HEK293 (cell line): Measurements from ENCODE around the gene BAZ2B.

Experiments used
- HIC1 ChIP-seq: fragments of 450-650 bp; formaldehyde crosslinking; IDR thresholded peaks from 2 replicates; pipeline ENCODE4 v1.5.1; 2016; ENCODE audit warnings: missing biosample characterization, missing genetic modification characterization
- HOXA7 ChIP-seq: sonication (generic); formaldehyde crosslinking; IDR thresholded peaks from 2 replicates; pipeline ENCODE4 v1.8.1; 2022; ENCODE audit warnings: missing genetic modification reagents, borderline replicate concordance
- KLF7 ChIP-seq: fragments of 450-650 bp; formaldehyde crosslinking; IDR thresholded peaks from 2 replicates; pipeline ENCODE4 v1.5.1; 2016; ENCODE audit warnings: missing biosample characterization, missing genetic modification characterization, borderline replicate concordance
- KLF9 ChIP-seq: fragments of 450-650 bp; formaldehyde crosslinking; IDR thresholded peaks from 2 replicates; pipeline ENCODE4 v1.5.1; 2016; ENCODE audit warnings: missing biosample characterization, missing genetic modification characterization, low read depth
- REPIN1 ChIP-seq: fragments of 450-650 bp; formaldehyde crosslinking; IDR thresholded peaks from 2 replicates; pipeline ENCODE4 v1.5.1; 2017; ENCODE audit warnings: missing biosample characterization, missing genetic modification characterization, low read depth
- SP7 ChIP-seq: fragments of 450-650 bp; formaldehyde crosslinking; IDR thresholded peaks from 2 replicates; pipeline ENCODE4 v1.5.1; 2016; ENCODE audit warnings: missing biosample characterization, missing genetic modification characterization
- ZFHX2 ChIP-seq: fragments of 450-650 bp; formaldehyde crosslinking; conservative IDR thresholded peaks from 2 replicates; pipeline ENCODE4 v1.5.1; 2016; ENCODE audit warnings: missing biosample characterization, missing genetic modification characterization
- ZNF146 ChIP-seq: fragments of 450-650 bp; formaldehyde crosslinking; IDR thresholded peaks from 2 replicates; pipeline ENCODE4 v1.5.1; 2016; ENCODE audit warnings: missing biosample characterization, missing genetic modification characterization
- ZNF16 ChIP-seq: fragments of 450-650 bp; formaldehyde crosslinking; IDR thresholded peaks from 2 replicates; pipeline ENCODE4 v1.5.1; 2016; ENCODE audit warnings: low read depth, missing biosample characterization, missing genetic modification characterization
- ZNF175 ChIP-seq: fragments of 450-650 bp; formaldehyde crosslinking; IDR thresholded peaks from 2 replicates; pipeline ENCODE4 v1.5.1; 2016; ENCODE audit warnings: missing biosample characterization, missing genetic modification characterization
- ZNF24 ChIP-seq: fragments of 450-650 bp; formaldehyde crosslinking; IDR thresholded peaks from 2 replicates; pipeline ENCODE4 v1.5.1; 2016; ENCODE audit warnings: missing biosample characterization, missing genetic modification characterization
- ZNF292 ChIP-seq: fragments of 450-650 bp; formaldehyde crosslinking; IDR thresholded peaks from 2 replicates; pipeline ENCODE4 v1.5.1; 2016; ENCODE audit warnings: low read depth, missing biosample characterization, missing genetic modification characterization, borderline replicate concordance
- ZNF350 ChIP-seq: fragments of 450-650 bp; formaldehyde crosslinking; IDR thresholded peaks from 2 replicates; pipeline ENCODE4 v1.5.0; 2017; ENCODE audit warnings: missing biosample characterization, mild to moderate bottlenecking, missing genetic modification characterization
- ZNF354C ChIP-seq: fragments of 450-650 bp; formaldehyde crosslinking; IDR thresholded peaks from 2 replicates; pipeline ENCODE4 v1.5.1; 2016; ENCODE audit warnings: missing biosample characterization, missing genetic modification characterization, low read depth, borderline replicate concordance
- ZNF37A ChIP-seq: fragments of 450-650 bp; IDR thresholded peaks from 2 replicates; pipeline ENCODE4 v1.5.1; 2018; ENCODE audit warnings: missing biosample characterization, missing genetic modification characterization
- ZNF433 ChIP-seq: fragments of 450-650 bp; formaldehyde crosslinking; IDR thresholded peaks from 2 replicates; pipeline ENCODE4 v1.5.1; 2016; ENCODE audit warnings: missing biosample characterization, missing genetic modification characterization, low read depth
- ZNF560 ChIP-seq: fragments of 450-650 bp; formaldehyde crosslinking; IDR thresholded peaks from 2 replicates; pipeline ENCODE4 v1.5.1; 2017; ENCODE audit warnings: missing biosample characterization, missing genetic modification characterization, borderline replicate concordance
- ZNF571 ChIP-seq: fragments of 450-650 bp; formaldehyde crosslinking; IDR thresholded peaks from 2 replicates; pipeline ENCODE4 v1.5.0; 2017; ENCODE audit warnings: missing biosample characterization, missing genetic modification characterization
- ZNF621 ChIP-seq: fragments of 450-650 bp; formaldehyde crosslinking; IDR thresholded peaks from 2 replicates; pipeline ENCODE4 v1.5.1; 2017; ENCODE audit warnings: missing biosample characterization, missing genetic modification characterization
- ZNF624 ChIP-seq: fragments of 450-650 bp; formaldehyde crosslinking; IDR thresholded peaks from 2 replicates; pipeline ENCODE4 v1.5.1; 2017; ENCODE audit warnings: missing biosample characterization, missing genetic modification characterization
- ZNF658 ChIP-seq: fragments of 450-650 bp; formaldehyde crosslinking; IDR thresholded peaks from 2 replicates; pipeline ENCODE4; 2016; ENCODE audit warnings: missing biosample characterization, missing genetic modification characterization
- ZNF792 ChIP-seq: fragments of 450-650 bp; formaldehyde crosslinking; IDR thresholded peaks from 2 replicates; pipeline ENCODE4 v1.5.1; 2016; ENCODE audit warnings: missing biosample characterization, missing genetic modification characterization
- ZSCAN18 ChIP-seq: fragments of 450-650 bp; formaldehyde crosslinking; IDR thresholded peaks from 2 replicates; pipeline ENCODE4 v1.5.1; 2016; ENCODE audit warnings: missing biosample characterization, missing genetic modification characterization
- ZSCAN5A ChIP-seq: fragments of 450-650 bp; formaldehyde crosslinking; IDR thresholded peaks from 2 replicates; pipeline ENCODE4 v1.5.1; 2016; ENCODE audit warnings: missing biosample characterization, missing genetic modification characterization
- TF ChIP-seq, protein P1 (sequence below): fragments of 450-650 bp; formaldehyde crosslinking; IDR thresholded peaks from 2 replicates; pipeline ENCODE4 v1.5.1; 2017; ENCODE audit warnings: missing biosample characterization, missing genetic modification characterization
- TF ChIP-seq, protein P2 (sequence below): fragments of 450-650 bp; formaldehyde crosslinking; IDR thresholded peaks from 2 replicates; pipeline ENCODE4 v1.5.1; 2016; ENCODE audit warnings: missing biosample characterization, missing genetic modification characterization
- TF ChIP-seq, protein P3 (sequence below): fragments of 450-650 bp; formaldehyde crosslinking; IDR thresholded peaks from 2 replicates; pipeline ENCODE4 v1.5.1; 2017; ENCODE audit warnings: missing biosample characterization, missing genetic modification characterization
- TF ChIP-seq, protein P4 (sequence below): fragments of 450-650 bp; IDR thresholded peaks from 2 replicates; pipeline ENCODE4 v1.5.1; 2018; ENCODE audit warnings: missing biosample characterization, missing genetic modification characterization

The BAZ2B gene

DNA sequence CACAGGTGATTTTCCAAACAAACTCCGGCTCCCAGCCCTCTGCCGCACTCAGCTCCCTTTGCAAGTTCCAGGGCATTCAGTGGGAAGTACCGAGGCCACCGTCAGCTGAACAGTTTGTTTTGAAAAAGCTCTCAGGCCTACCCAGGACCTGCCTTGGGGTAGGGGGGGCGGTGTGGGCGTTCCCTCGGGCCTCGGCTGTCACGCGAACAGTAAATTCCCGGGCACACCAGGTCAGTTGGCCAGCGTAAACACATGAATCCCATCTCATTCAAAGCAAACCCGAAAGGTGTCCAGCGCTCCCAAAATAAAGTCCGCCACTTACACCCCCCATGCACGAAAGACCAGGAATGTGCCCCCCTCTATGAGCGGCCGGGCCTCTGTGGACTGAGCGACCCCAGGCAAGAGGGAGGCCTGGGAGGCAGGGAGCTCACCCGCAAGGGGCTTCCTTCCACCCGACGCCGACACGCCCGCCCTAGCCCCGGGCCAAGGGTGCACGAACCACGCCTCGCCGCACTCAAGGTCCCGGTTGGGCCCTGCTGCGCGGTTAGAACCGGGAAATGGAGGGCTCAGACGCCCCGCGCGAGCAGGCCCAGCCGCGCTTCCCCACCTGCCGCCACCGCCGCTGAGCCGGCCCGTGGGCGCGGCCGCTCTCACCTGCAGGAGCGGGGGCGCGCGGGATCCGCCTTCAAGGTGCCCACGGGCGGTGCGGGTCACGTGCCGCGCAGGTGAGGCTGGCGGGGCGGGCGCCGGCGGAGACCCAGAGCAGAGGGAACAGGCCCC is 330.2 kb downstream of the BAZ2B start, which contains the start of gene WDSUB1 (continued):
- no peak for TF ChIP-seq ZNF354C
- TF ChIP-seq ZNF621 (tag by site-specific recombination), result no peak
- no peak for TF ChIP-seq ZNF624
- no peak for TF ChIP-seq ZNF433 (tag by site-specific recombination)
- TF ChIP-seq HOXA7, result no peak
- no peak for TF ChIP-seq ZSCAN18 (tag by site-specific recombination)
- no peak for TF ChIP-seq ZNF146 (tag by site-specific recombination)
- TF ChIP-seq ZNF24, result no peak
- no peak for TF ChIP-seq ZNF658 (tag by site-specific recombination)
- TF ChIP-seq ZNF571, result no peak
- TF ChIP-seq, protein P1, sequence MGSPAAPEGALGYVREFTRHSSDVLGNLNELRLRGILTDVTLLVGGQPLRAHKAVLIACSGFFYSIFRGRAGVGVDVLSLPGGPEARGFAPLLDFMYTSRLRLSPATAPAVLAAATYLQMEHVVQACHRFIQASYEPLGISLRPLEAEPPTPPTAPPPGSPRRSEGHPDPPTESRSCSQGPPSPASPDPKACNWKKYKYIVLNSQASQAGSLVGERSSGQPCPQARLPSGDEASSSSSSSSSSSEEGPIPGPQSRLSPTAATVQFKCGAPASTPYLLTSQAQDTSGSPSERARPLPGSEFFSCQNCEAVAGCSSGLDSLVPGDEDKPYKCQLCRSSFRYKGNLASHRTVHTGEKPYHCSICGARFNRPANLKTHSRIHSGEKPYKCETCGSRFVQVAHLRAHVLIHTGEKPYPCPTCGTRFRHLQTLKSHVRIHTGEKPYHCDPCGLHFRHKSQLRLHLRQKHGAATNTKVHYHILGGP (tag by site-specific recombination), result no peak
- TF ChIP-seq ZFHX2 (tag by site-specific recombination), result peak; percentile 59
- peak; percentile 74; the same call in 1 of the 2 replicates for TF ChIP-seq KLF9 (tag by site-specific recombination)
- TF ChIP-seq SP7, result peak; percentile 68
- TF ChIP-seq, protein P2, sequence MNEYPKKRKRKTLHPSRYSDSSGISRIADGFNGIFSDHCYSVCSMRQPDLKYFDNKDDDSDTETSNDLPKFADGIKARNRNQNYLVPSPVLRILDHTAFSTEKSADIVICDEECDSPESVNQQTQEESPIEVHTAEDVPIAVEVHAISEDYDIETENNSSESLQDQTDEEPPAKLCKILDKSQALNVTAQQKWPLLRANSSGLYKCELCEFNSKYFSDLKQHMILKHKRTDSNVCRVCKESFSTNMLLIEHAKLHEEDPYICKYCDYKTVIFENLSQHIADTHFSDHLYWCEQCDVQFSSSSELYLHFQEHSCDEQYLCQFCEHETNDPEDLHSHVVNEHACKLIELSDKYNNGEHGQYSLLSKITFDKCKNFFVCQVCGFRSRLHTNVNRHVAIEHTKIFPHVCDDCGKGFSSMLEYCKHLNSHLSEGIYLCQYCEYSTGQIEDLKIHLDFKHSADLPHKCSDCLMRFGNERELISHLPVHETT (tag by site-specific recombination), result no peak
- no peak for TF ChIP-seq ZNF37A (tag by site-specific recombination)
- TF ChIP-seq, protein P3, sequence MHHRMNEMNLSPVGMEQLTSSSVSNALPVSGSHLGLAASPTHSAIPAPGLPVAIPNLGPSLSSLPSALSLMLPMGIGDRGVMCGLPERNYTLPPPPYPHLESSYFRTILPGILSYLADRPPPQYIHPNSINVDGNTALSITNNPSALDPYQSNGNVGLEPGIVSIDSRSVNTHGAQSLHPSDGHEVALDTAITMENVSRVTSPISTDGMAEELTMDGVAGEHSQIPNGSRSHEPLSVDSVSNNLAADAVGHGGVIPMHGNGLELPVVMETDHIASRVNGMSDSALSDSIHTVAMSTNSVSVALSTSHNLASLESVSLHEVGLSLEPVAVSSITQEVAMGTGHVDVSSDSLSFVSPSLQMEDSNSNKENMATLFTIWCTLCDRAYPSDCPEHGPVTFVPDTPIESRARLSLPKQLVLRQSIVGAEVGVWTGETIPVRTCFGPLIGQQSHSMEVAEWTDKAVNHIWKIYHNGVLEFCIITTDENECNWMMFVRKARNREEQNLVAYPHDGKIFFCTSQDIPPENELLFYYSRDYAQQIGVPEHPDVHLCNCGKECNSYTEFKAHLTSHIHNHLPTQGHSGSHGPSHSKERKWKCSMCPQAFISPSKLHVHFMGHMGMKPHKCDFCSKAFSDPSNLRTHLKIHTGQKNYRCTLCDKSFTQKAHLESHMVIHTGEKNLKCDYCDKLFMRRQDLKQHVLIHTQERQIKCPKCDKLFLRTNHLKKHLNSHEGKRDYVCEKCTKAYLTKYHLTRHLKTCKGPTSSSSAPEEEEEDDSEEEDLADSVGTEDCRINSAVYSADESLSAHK (tag by site-specific recombination), result peak; percentile 13; the same call in 1 of the 2 replicates
- TF ChIP-seq, protein P4, sequence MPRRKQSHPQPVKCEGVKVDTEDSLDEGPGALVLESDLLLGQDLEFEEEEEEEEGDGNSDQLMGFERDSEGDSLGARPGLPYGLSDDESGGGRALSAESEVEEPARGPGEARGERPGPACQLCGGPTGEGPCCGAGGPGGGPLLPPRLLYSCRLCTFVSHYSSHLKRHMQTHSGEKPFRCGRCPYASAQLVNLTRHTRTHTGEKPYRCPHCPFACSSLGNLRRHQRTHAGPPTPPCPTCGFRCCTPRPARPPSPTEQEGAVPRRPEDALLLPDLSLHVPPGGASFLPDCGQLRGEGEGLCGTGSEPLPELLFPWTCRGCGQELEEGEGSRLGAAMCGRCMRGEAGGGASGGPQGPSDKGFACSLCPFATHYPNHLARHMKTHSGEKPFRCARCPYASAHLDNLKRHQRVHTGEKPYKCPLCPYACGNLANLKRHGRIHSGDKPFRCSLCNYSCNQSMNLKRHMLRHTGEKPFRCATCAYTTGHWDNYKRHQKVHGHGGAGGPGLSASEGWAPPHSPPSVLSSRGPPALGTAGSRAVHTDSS, result no peak
- no peak for TF ChIP-seq ZNF16
- no peak for TF ChIP-seq ZSCAN5A (tag by site-specific recombination)
- TF ChIP-seq ZNF560 (tag by site-specific recombination), result no peak
- TF ChIP-seq KLF7 (tag by site-specific recombination), result peak; percentile 33; the same call in 1 of the 2 replicates
- no peak for TF ChIP-seq ZNF292
- no peak for TF ChIP-seq ZNF350 (tag by site-specific recombination)
- TF ChIP-seq REPIN1 (tag by site-specific recombination), result no peak
- TF ChIP-seq ZNF792 (tag by site-specific recombination), result no peak
- no peak for TF ChIP-seq ZNF175 (tag by site-specific recombination)
- no peak for TF ChIP-seq HIC1
